Measurements from ENCODE around the gene CNTNAP2. TPM values are rescaled to one million over a fixed set of nuclear protein-coding genes. Genes with fewer than 3 reads are reported as not detected.
"Not testable (repeated sequence)": the region's sequence is repeated elsewhere in the genome, so short reads cannot be mapped to it uniquely, and the experiment has no call there.

The CNTNAP2 gene
- total and polyA plus RNA-seq, 9 donors = 0.24 to 7.0 (median 1.5) TPM

DNA sequence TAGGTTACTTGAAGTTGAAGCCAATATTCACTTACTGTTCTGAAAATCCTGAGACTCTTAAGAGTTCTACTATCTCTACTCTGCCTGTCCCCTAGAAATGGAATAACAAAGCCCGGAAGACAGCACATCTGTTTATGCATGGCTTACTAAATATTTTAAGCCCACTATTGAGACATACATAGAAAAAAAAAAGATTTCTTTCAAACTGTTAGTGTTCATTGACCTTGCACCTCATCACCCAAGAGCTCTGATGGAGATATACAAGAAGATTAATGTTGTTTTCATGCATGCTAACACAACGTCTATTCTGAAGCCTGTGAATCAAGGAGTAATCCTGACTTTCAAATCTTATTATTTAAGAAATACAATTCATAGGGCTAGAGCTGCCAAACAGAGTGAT lies 1614.7 kb downstream of the CNTNAP2 start:
- 32 to 54% (median 36%) methylated on average over 2 of the region's 2 CpGs for WGBS, 3 donors
- no peak for DNase-seq

DNA sequence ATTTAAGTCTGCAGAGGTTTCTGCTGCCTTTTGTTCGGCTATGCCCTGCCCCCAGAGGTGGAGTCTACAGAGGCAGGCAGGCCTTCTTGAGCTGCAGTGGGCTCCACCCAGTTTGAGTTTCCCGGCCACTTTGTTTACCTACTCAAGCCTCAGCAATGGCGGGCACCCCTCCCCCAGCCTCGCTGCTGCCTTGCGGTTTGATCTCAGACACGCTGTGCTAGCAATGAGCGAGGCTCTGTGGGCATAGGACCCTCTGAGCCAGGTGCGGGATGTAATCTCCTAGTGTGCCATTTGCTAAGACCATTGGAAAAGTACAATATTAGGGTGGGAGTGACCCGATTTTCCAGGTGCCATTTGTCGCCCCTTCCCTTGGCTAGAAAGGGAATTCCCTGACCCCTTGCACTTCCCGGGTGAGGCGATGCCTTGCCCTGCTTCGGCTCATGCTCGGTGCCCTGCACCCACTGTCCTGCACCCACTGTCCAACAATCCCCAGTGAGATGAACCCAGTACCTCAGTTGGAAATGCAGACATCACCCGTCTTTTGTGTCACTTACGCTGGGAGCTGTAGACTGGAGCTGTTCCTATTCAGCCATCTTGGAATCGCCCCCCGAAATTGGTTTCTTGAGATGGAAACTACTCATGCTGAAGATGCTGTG lies 1621.1 kb downstream of the CNTNAP2 start:
- H3K4me3 ChIP-seq; H3K27me3 ChIP-seq; H3K4me1 ChIP-seq (ENCODE audit: insufficient read depth); intact Hi-C loops (cut with DNase I); DNase-seq; H3K27ac ChIP-seq; H3K36me3 ChIP-seq; H3K9me3 ChIP-seq: not testable (repeated sequence)
- WGBS, 3 donors = 90 to 95% (median 93%) methylated on average over 18 of the region's 18 CpGs

More for the DNA sequence above, 1614.7 kb downstream of the CNTNAP2 start:
- Histone ChIP-seq H3K4me1 (ENCODE audit: insufficient read depth) (no peaks in the 10 kb centered on the region), H3K27me3 (no peaks in the 10 kb centered on the region), H3K9me3 (no peaks in the 10 kb centered on the region), H3K36me3 (no peaks in the 10 kb centered on the region), H3K27ac (no peak overlapping the region), H3K4me3 (no peak overlapping the region)
- TF ChIP-seq POLR2A (IDR thresholded peaks at IDR 0.05) (no peak), EP300 (IDR thresholded peaks at IDR 0.05) (no peak)
- TF ChIP-seq, protein P1, sequence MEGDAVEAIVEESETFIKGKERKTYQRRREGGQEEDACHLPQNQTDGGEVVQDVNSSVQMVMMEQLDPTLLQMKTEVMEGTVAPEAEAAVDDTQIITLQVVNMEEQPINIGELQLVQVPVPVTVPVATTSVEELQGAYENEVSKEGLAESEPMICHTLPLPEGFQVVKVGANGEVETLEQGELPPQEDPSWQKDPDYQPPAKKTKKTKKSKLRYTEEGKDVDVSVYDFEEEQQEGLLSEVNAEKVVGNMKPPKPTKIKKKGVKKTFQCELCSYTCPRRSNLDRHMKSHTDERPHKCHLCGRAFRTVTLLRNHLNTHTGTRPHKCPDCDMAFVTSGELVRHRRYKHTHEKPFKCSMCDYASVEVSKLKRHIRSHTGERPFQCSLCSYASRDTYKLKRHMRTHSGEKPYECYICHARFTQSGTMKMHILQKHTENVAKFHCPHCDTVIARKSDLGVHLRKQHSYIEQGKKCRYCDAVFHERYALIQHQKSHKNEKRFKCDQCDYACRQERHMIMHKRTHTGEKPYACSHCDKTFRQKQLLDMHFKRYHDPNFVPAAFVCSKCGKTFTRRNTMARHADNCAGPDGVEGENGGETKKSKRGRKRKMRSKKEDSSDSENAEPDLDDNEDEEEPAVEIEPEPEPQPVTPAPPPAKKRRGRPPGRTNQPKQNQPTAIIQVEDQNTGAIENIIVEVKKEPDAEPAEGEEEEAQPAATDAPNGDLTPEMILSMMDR (IDR thresholded peaks at IDR 0.05) = no peak
- intact Hi-C loops (cut with DNase I) = no loop called here

DNA sequence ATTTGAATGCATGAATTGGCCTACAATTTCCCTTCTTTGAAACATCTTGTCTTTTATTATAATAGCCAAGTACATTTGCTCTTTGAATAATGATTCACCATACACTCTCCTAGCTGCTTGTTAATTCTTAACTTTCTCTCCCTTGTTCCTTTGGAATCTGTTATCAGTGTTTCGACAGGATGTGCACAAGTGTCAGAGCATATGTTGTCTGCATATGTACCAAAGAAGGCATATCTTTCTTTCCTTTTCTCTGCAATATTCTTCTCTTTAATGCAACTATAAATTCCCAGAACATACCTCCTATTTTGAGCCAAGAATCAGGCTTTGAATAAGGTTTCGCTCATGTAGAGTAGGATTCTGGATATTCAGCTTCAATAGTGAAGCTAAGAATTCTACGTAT lies 1625.7 kb downstream of the CNTNAP2 start:
- no peaks in the 10 kb centered on the region for H3K27me3 ChIP-seq
- H3K36me3 ChIP-seq = no peaks in the 10 kb centered on the region
- H3K4me3 ChIP-seq = no peak overlapping the region
- TF ChIP-seq, protein P1 (IDR thresholded peaks at IDR 0.05) = no peak
- no peak for TF ChIP-seq POLR2A (IDR thresholded peaks at IDR 0.05)
- no peak for TF ChIP-seq EP300 (IDR thresholded peaks at IDR 0.05)
- intact Hi-C loops (cut with DNase I) = no loop called here
- no peak for DNase-seq
- H3K9me3 ChIP-seq = no peaks in the 10 kb centered on the region
- WGBS, 3 donors = 69 to 74% (median 74%) methylated on average over 3 of the region's 3 CpGs
- no peaks in the 10 kb centered on the region for H3K4me1 ChIP-seq (ENCODE audit: insufficient read depth)
- no peak overlapping the region for H3K27ac ChIP-seq

DNA sequence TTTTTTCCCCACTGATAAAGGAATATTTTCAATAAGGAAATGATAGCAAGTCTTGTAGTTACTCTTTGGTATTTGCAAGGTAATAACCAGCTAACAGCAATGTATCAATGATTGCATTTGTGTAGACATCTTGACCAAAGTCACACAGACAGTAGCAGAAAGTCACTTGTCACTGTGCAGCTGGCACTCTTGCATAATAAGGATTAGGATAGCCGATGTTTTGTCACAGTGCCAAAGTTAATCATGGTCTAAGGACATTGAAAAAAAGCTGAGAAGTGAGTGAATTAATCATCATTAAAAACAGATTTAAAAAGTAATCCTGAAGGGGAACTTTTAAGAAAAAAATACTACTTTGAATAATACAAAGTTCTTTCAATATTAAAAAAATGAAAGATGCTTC lies 1639.7 kb downstream of the CNTNAP2 start:
- H3K36me3 ChIP-seq = no peaks in the 10 kb centered on the region
- intact Hi-C loops (cut with DNase I) = no loop called here
- TF ChIP-seq, protein P1 (IDR thresholded peaks at IDR 0.05) = no peak
- no peak for TF ChIP-seq POLR2A (IDR thresholded peaks at IDR 0.05)
- no peaks in the 10 kb centered on the region for H3K9me3 ChIP-seq
- no peaks in the 10 kb centered on the region for H3K27me3 ChIP-seq
- WGBS, 3 donors = 8 to 18% (median 13%) methylated on average over 1 of the region's 1 CpG
- H3K4me3 ChIP-seq = no peak overlapping the region
- no peak for DNase-seq
- no peak overlapping the region for H3K27ac ChIP-seq
- no peaks in the 10 kb centered on the region for H3K4me1 ChIP-seq (ENCODE audit: insufficient read depth)

DNA sequence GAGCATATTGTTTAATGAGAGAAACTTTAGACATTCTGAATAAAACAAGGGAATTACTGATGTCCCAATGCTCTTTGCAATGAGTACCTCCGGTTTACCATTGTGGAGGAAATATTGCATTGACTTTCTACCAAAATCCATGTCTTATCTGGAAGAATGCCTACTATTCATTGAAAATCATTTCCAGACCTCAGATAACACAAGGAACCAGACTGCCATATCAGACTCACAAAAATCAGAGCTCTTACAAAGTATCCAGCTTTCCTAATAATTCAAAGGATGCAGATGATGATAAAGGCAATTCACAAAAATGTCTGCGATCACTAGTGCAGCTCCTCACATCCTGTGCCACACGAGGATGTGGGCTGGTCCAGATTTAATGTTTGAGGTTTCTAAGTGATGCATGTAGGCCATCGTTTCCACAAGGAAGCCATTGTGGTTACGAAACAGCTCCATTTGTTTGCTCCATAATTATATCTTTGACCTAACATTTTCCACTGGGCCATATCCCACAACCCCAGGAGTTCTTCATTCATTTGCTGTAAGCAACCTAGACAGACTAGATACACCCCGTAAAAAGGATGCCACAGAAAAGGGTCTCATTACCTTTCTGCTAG lies 1642.8 kb downstream of the CNTNAP2 start:
- TF ChIP-seq, protein P1 (IDR thresholded peaks at IDR 0.05) = no peak
- TF ChIP-seq EP300 (IDR thresholded peaks at IDR 0.05) (no peak), POLR2A (IDR thresholded peaks at IDR 0.05) (no peak)
- 87 to 89% (median 88%) methylated on average over 6 of the region's 6 CpGs for WGBS, 3 donors
- Histone ChIP-seq H3K27me3 (no peaks in the 10 kb centered on the region), H3K9me3 (no peaks in the 10 kb centered on the region), H3K4me3 (no peak overlapping the region), H3K4me1 (ENCODE audit: insufficient read depth) (no peaks in the 10 kb centered on the region), H3K27ac (no peak overlapping the region), H3K36me3 (no peaks in the 10 kb centered on the region)
- intact Hi-C loops (cut with DNase I) = no loop called here
- DNase-seq = no peak
